HEK293 (cell line): Measurements from ENCODE around the gene DENND6B.
A peak's percentile ranks its signal among the peaks of the same experiment; 100 is the strongest.

Source experiments
- BCL11A ChIP-seq: fragments of 450-650 bp; formaldehyde crosslinking; IDR thresholded peaks from 2 replicates; pipeline ENCODE4 v1.5.1; 2016; ENCODE audit warnings: low read depth, missing biosample characterization, missing genetic modification characterization
- GFI1B ChIP-seq: fragments of 450-650 bp; formaldehyde crosslinking; IDR thresholded peaks from 2 replicates; pipeline ENCODE4 v1.5.1; 2016; ENCODE audit warnings: missing biosample characterization, missing genetic modification characterization
- HOXD13 ChIP-seq: sonication (generic); formaldehyde crosslinking; IDR thresholded peaks from 2 replicates; pipeline ENCODE4 v1.8.0; 2022; ENCODE audit warnings: missing genetic modification reagents, borderline replicate concordance
- KLF9 ChIP-seq: fragments of 450-650 bp; formaldehyde crosslinking; IDR thresholded peaks from 2 replicates; pipeline ENCODE4 v1.5.1; 2016; ENCODE audit warnings: missing biosample characterization, missing genetic modification characterization, low read depth
- SP2 ChIP-seq: fragments of 450-650 bp; formaldehyde crosslinking; IDR thresholded peaks from 2 replicates; pipeline ENCODE4 v1.5.1; 2016; ENCODE audit warnings: missing biosample characterization, missing genetic modification characterization
- SP3 ChIP-seq: fragments of 450-650 bp; formaldehyde crosslinking; IDR thresholded peaks from 2 replicates; pipeline ENCODE4 v1.5.1; 2016; ENCODE audit warnings: missing biosample characterization, missing genetic modification characterization
- ZBTB1 ChIP-seq: fragments of 450-650 bp; formaldehyde crosslinking; IDR thresholded peaks from 2 replicates; pipeline ENCODE4 v1.5.1; 2016; ENCODE audit warnings: missing biosample characterization, missing genetic modification characterization
- ZFP69B ChIP-seq: fragments of 450-650 bp; formaldehyde crosslinking; IDR thresholded peaks from 2 replicates; pipeline ENCODE4 v1.5.1; 2016; ENCODE audit warnings: missing biosample characterization, missing genetic modification characterization
- ZNF133 ChIP-seq: fragments of 450-650 bp; formaldehyde crosslinking; IDR thresholded peaks from 2 replicates; pipeline ENCODE4 v1.5.1; 2016; ENCODE audit warnings: missing biosample characterization, missing genetic modification characterization
- ZNF184 ChIP-seq: fragments of 450-650 bp; IDR thresholded peaks from 2 replicates; pipeline ENCODE4 v1.5.1; 2018; ENCODE audit warnings: missing biosample characterization, mild to moderate bottlenecking, missing genetic modification characterization
- ZNF211 ChIP-seq: fragments of 450-650 bp; formaldehyde crosslinking; IDR thresholded peaks from 2 replicates; pipeline ENCODE4 v1.5.1; 2016; ENCODE audit warnings: low read depth, missing biosample characterization, missing genetic modification characterization
- ZNF341 ChIP-seq: fragments of 450-650 bp; formaldehyde crosslinking; IDR thresholded peaks from 2 replicates; pipeline ENCODE4; 2016; ENCODE audit warnings: low read depth, missing biosample characterization, missing genetic modification characterization
- ZNF501 ChIP-seq: fragments of 450-650 bp; formaldehyde crosslinking; IDR thresholded peaks from 2 replicates; pipeline ENCODE4 v1.5.1; 2016; ENCODE audit warnings: missing biosample characterization, missing genetic modification characterization
- ZNF510 ChIP-seq: fragments of 450-650 bp; formaldehyde crosslinking; IDR thresholded peaks from 2 replicates; pipeline ENCODE4 v1.5.1; 2018; ENCODE audit warnings: mild to moderate bottlenecking, missing genetic modification characterization, missing biosample characterization; ENCODE audit not compliant: insufficient replicate concordance
- ZNF514 ChIP-seq: fragments of 450-650 bp; formaldehyde crosslinking; IDR thresholded peaks from 2 replicates; pipeline ENCODE4 v1.5.1; 2016; ENCODE audit warnings: missing biosample characterization, missing genetic modification characterization
- ZNF530 ChIP-seq: fragments of 450-650 bp; formaldehyde crosslinking; IDR thresholded peaks from 2 replicates; pipeline ENCODE4 v1.5.1; 2016; ENCODE audit warnings: low read depth, missing biosample characterization, missing genetic modification characterization
- ZNF549 ChIP-seq: fragments of 450-650 bp; IDR thresholded peaks from 2 replicates; pipeline ENCODE4 v1.5.1; 2018; ENCODE audit warnings: missing biosample characterization, missing genetic modification characterization, mild to moderate bottlenecking, inconsistent platforms, moderate library complexity
- ZNF558 ChIP-seq: fragments of 450-650 bp; formaldehyde crosslinking; IDR thresholded peaks from 2 replicates; pipeline ENCODE4 v1.5.1; 2016; ENCODE audit warnings: missing biosample characterization, missing genetic modification characterization
- ZNF560 ChIP-seq: fragments of 450-650 bp; formaldehyde crosslinking; IDR thresholded peaks from 2 replicates; pipeline ENCODE4 v1.5.1; 2017; ENCODE audit warnings: missing biosample characterization, missing genetic modification characterization, borderline replicate concordance
- ZNF660 ChIP-seq: fragments of 450-650 bp; IDR thresholded peaks from 2 replicates; pipeline ENCODE4 v1.5.1; 2018; ENCODE audit warnings: missing biosample characterization, mild to moderate bottlenecking, missing genetic modification characterization
- ZNF677 ChIP-seq: fragments of 450-650 bp; IDR thresholded peaks from 2 replicates; pipeline ENCODE4 v1.5.0; 2018; ENCODE audit warnings: missing biosample characterization, mild to moderate bottlenecking, missing genetic modification characterization, moderate library complexity
- ZNF747 ChIP-seq: fragments of 450-650 bp; formaldehyde crosslinking; IDR thresholded peaks from 2 replicates; pipeline ENCODE4 v1.5.1; 2016; ENCODE audit warnings: missing biosample characterization, missing genetic modification characterization
- ZNF830 ChIP-seq: fragments of 450-650 bp; IDR thresholded peaks from 2 replicates; pipeline ENCODE4 v1.5.0; 2018; ENCODE audit warnings: missing biosample characterization, missing genetic modification characterization, low read depth, mild to moderate bottlenecking, moderate library complexity
- ZNF837 ChIP-seq: fragments of 450-650 bp; formaldehyde crosslinking; IDR thresholded peaks from 2 replicates; pipeline ENCODE4 v1.5.1; 2016; ENCODE audit warnings: missing biosample characterization, missing genetic modification characterization
- ZNF843 ChIP-seq: fragments of 450-650 bp; formaldehyde crosslinking; IDR thresholded peaks from 2 replicates; pipeline ENCODE4 v1.5.1; 2016; ENCODE audit warnings: missing biosample characterization, missing genetic modification characterization
- ZSCAN23 ChIP-seq: fragments of 450-650 bp; formaldehyde crosslinking; IDR thresholded peaks from 2 replicates; pipeline ENCODE4 v1.5.1; 2016; ENCODE audit warnings: missing biosample characterization, missing genetic modification characterization
- TF ChIP-seq, protein P1 (sequence below): fragments of 450-650 bp; IDR thresholded peaks from 2 replicates; pipeline ENCODE4 v1.5.1; 2018; ENCODE audit warnings: missing biosample characterization, mild to moderate bottlenecking, missing genetic modification characterization
- TF ChIP-seq, protein P2 (sequence below): fragments of 450-650 bp; formaldehyde crosslinking; IDR thresholded peaks from 2 replicates; pipeline ENCODE4 v1.5.1; 2016; ENCODE audit warnings: missing biosample characterization, missing genetic modification characterization, borderline replicate concordance
- TF ChIP-seq, protein P3 (sequence below): fragments of 450-650 bp; formaldehyde crosslinking; IDR thresholded peaks from 2 replicates; pipeline ENCODE4 v1.5.1; 2016; ENCODE audit warnings: missing biosample characterization, missing genetic modification characterization
- TF ChIP-seq, protein P4 (sequence below): fragments of 450-650 bp; formaldehyde crosslinking; IDR thresholded peaks from 2 replicates; pipeline ENCODE4 v1.5.1; 2016; ENCODE audit warnings: missing biosample characterization, missing genetic modification characterization

The DENND6B gene

DNA sequence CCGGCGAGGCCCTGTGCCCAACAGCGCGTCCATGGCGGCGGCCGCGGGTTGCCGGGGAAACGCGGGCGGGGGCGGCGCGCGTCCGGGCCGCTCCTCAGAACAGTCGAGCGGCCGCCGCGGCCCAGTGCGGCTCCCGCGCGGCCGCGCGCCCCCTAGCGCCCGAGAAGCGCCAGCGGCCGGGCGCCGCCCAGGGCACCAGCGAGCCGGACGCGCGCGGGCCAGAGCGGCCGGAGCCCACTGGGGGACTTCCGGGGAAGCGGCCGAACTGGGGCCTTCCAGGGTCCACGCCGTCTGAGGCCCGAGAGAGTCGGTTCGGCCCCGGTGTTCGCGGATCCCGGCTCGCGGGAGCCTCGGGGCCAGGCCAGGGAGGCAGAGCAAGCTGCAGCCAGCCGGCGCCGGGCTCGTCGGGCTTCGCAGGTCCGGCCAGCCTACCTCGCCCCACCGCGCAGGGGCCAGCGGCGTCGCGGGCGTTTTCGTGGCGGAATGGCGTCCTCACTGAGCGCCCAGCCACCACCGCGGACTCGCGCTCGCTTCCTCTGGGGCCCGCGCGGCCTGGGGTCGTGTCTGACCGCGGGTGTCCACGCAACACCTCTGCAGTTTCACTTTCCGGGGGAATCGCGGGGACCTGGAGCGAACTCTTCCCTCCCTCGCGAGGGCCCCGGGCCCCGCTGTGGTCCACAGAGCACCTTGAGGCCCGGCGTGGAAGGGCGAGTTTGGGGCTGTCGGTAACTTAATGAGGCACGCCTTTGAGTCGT is at the start of gene DENND6B (continued):
- TF ChIP-seq, protein P1, sequence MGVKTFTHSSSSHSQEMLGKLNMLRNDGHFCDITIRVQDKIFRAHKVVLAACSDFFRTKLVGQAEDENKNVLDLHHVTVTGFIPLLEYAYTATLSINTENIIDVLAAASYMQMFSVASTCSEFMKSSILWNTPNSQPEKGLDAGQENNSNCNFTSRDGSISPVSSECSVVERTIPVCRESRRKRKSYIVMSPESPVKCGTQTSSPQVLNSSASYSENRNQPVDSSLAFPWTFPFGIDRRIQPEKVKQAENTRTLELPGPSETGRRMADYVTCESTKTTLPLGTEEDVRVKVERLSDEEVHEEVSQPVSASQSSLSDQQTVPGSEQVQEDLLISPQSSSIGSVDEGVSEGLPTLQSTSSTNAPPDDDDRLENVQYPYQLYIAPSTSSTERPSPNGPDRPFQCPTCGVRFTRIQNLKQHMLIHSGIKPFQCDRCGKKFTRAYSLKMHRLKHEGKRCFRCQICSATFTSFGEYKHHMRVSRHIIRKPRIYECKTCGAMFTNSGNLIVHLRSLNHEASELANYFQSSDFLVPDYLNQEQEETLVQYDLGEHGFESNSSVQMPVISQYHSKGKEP (tag by site-specific recombination) = no peak
- TF ChIP-seq ZNF837 (no peak), ZNF747 (tag by site-specific recombination) (no peak), HOXD13 (no peak), ZNF184 (tag by site-specific recombination) (no peak), ZNF558 (no peak), ZNF211 (no peak), GFI1B (tag by site-specific recombination) (no peak), SP3 (no peak), ZNF660 (tag by site-specific recombination) (peak; percentile 71), ZNF830 (tag by site-specific recombination) (no peak), ZNF549 (tag by site-specific recombination) (no peak), KLF9 (tag by site-specific recombination) (no peak; the same call in 1 of the 2 replicates), ZNF530 (tag by site-specific recombination) (no peak), BCL11A (tag by site-specific recombination) (no peak), ZNF843 (tag by site-specific recombination) (no peak), ZNF341 (0 out of 2 replicates have a peak, but pooled peaks have one; percentile 14), ZNF514 (no peak), ZBTB1 (tag by site-specific recombination) (no peak), ZNF133 (tag by site-specific recombination) (no peak; the same call in 1 of the 2 replicates), SP2 (tag by site-specific recombination) (no peak), ZNF510 (tag by site-specific recombination) (no peak), ZSCAN23 (tag by site-specific recombination) (no peak), ZNF501 (tag by site-specific recombination) (no peak), ZFP69B (no peak), ZNF677 (tag by site-specific recombination) (no peak; the same call in none of the 2 replicates), ZNF560 (tag by site-specific recombination) (no peak)
- TF ChIP-seq, protein P2, sequence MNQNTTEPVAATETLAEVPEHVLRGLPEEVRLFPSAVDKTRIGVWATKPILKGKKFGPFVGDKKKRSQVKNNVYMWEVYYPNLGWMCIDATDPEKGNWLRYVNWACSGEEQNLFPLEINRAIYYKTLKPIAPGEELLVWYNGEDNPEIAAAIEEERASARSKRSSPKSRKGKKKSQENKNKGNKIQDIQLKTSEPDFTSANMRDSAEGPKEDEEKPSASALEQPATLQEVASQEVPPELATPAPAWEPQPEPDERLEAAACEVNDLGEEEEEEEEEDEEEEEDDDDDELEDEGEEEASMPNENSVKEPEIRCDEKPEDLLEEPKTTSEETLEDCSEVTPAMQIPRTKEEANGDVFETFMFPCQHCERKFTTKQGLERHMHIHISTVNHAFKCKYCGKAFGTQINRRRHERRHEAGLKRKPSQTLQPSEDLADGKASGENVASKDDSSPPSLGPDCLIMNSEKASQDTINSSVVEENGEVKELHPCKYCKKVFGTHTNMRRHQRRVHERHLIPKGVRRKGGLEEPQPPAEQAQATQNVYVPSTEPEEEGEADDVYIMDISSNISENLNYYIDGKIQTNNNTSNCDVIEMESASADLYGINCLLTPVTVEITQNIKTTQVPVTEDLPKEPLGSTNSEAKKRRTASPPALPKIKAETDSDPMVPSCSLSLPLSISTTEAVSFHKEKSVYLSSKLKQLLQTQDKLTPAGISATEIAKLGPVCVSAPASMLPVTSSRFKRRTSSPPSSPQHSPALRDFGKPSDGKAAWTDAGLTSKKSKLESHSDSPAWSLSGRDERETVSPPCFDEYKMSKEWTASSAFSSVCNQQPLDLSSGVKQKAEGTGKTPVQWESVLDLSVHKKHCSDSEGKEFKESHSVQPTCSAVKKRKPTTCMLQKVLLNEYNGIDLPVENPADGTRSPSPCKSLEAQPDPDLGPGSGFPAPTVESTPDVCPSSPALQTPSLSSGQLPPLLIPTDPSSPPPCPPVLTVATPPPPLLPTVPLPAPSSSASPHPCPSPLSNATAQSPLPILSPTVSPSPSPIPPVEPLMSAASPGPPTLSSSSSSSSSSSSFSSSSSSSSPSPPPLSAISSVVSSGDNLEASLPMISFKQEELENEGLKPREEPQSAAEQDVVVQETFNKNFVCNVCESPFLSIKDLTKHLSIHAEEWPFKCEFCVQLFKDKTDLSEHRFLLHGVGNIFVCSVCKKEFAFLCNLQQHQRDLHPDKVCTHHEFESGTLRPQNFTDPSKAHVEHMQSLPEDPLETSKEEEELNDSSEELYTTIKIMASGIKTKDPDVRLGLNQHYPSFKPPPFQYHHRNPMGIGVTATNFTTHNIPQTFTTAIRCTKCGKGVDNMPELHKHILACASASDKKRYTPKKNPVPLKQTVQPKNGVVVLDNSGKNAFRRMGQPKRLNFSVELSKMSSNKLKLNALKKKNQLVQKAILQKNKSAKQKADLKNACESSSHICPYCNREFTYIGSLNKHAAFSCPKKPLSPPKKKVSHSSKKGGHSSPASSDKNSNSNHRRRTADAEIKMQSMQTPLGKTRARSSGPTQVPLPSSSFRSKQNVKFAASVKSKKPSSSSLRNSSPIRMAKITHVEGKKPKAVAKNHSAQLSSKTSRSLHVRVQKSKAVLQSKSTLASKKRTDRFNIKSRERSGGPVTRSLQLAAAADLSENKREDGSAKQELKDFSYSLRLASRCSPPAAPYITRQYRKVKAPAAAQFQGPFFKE (tag by site-specific recombination) = no peak
- TF ChIP-seq, protein P3, sequence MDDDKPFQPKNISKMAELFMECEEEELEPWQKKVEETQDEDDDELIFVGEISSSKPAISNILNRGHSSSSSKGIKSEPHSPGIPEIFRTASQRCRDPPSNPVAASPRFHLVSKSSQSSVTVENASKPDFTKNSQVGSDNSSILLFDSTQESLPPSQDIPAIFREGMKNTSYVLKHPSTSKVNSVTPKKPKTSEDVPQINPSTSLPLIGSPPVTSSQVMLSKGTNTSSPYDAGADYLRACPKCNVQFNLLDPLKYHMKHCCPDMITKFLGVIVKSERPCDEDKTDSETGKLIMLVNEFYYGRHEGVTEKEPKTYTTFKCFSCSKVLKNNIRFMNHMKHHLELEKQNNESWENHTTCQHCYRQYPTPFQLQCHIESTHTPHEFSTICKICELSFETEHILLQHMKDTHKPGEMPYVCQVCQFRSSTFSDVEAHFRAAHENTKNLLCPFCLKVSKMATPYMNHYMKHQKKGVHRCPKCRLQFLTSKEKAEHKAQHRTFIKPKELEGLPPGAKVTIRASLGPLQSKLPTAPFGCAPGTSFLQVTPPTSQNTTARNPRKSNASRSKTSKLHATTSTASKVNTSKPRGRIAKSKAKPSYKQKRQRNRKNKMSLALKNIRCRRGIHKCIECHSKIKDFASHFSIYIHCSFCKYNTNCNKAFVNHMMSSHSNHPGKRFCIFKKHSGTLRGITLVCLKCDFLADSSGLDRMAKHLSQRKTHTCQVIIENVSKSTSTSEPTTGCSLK = no peak
- TF ChIP-seq, protein P4, sequence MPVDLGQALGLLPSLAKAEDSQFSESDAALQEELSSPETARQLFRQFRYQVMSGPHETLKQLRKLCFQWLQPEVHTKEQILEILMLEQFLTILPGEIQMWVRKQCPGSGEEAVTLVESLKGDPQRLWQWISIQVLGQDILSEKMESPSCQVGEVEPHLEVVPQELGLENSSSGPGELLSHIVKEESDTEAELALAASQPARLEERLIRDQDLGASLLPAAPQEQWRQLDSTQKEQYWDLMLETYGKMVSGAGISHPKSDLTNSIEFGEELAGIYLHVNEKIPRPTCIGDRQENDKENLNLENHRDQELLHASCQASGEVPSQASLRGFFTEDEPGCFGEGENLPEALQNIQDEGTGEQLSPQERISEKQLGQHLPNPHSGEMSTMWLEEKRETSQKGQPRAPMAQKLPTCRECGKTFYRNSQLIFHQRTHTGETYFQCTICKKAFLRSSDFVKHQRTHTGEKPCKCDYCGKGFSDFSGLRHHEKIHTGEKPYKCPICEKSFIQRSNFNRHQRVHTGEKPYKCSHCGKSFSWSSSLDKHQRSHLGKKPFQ (tag by site-specific recombination) = no peak
